ENCODE measurements around the gene ARAP3. TPM values are rescaled to one million over a fixed set of nuclear protein-coding genes. Genes with fewer than 3 reads are reported as not detected.

ARAP3 gene
- total and polyA plus RNA-seq, 2 donors (not counting 1 experiment from before 2014, with no cell fraction given): 0.34 to 3.7 TPM

DNA sequence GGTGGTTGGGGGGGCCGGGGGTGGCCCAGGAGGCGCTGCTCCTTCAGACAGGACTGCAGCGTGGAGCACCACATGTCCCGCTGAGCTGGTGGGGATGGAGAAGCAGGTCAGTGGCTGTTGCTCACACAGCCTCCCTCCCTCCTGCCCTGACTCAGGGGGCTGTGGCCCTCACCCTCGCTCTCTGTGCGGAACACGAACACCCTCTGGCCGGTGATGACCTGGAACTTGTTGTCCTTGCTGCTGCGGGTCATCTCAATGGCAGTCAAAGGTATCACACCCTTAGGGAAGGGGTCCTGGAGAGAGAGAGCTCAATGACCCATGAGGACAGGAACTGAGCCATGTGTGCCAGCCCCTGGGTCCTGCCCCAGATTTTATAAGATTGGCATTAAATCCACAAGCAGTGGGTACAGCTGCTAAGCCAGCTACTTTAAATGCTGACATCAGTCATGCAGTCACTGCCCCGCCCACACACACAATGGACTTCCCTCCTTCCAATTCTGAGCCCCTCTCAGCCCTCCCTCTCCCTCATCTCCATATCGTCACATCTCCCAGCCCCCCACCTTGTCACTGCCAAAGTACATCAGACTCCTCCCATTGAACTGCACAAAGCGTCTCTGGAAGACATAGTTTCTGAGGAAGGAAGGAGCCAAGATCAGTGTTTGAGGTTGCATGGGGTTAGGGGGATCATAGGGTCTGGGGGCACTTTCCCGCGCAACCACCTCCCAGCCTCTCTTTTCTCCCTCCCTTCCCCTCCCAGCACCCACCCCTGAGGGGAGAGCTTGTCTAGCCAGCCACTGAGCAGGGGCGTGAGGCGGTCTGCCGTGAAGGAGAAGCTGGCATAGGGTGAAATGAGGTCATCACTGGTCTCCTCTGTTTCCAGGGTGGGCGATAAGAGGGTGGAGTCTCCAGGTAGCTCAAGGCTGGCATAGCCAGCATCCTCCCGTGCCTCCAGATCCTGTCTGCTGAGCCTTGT is 8.9 kb downstream of the ARAP3 start:
- H3K9me3 Mint-ChIP-seq (ENCODE audit: insufficient read depth): no peaks in the 10 kb centered on the region
- H3K4me1 ChIP-seq (ENCODE audit: control insufficient read depth in 2 of 2, insufficient read depth in 2 of 2, low read length in 2 of 2): no peaks in the 10 kb centered on the region
- no peak overlapping the region for H2AFZ ChIP-seq (ENCODE audit: insufficient read depth, low read depth, low read length, poor library complexity, severe bottlenecking)
- intact Hi-C loops (cut with micrococcal nuclease): no loop called here
- H4K20me1 ChIP-seq (ENCODE audit: control insufficient read depth, insufficient read depth, low read length, poor library complexity, severe bottlenecking): no peaks in the 10 kb centered on the region
- H3K4me3 ChIP-seq (ENCODE audit: control extremely low read depth in 1 of 5, extremely low read depth in 1 of 5, insufficient read depth in 1 of 5, low read depth in 2 of 5, low read length in 4 of 5): no peak overlapping the region
- no peak overlapping the region for H3K4me3 Mint-ChIP-seq
- POLR2A ChIA-PET: no interaction called here
- 92% methylated on average over 13 of the region's 19 CpGs for WGBS (ENCODE audit: insufficient coverage)
- no peak overlapping the region for H3K9ac ChIP-seq (ENCODE audit: low read length)
- H3K36me3 ChIP-seq (replicated peaks in 1 of 2; ENCODE audit: control extremely low read depth in 1 of 2, control insufficient read depth in 1 of 2, extremely low read depth in 1 of 2, insufficient read depth in 2 of 2, low read length in 1 of 2): no peaks in the 10 kb centered on the region
- H3K4me2 ChIP-seq (replicated peaks; ENCODE audit: low read depth, low read length, poor library complexity, severe bottlenecking): no peak overlapping the region
- no peaks in the 10 kb centered on the region for H3K27me3 ChIP-seq (replicated peaks in 1 of 4; ENCODE audit: control extremely low read depth in 1 of 4, control insufficient read depth in 3 of 4, insufficient read depth in 4 of 4, low read length in 3 of 4)
- CTCF ChIA-PET: interaction anchor here (1.3 to 6.4 kb wide), 2 partner anchors 9 to 20 kb away, joined by 3 to 28 read pairs; no protein-coding TSS in a partner anchor
- H3K27me3 Mint-ChIP-seq: peaks cover 5% of the 10 kb centered on the region
- H3K79me2 ChIP-seq (ENCODE audit: control insufficient read depth, insufficient read depth, low read length): no peaks in the 10 kb centered on the region
- TF ChIP-seq EZH2 (IDR thresholded peaks at IDR 0.05; ENCODE audit: borderline replicate concordance, insufficient read depth, low read depth, low read length, poor library complexity, severe bottlenecking): no peak
- TF ChIP-seq, protein P1, sequence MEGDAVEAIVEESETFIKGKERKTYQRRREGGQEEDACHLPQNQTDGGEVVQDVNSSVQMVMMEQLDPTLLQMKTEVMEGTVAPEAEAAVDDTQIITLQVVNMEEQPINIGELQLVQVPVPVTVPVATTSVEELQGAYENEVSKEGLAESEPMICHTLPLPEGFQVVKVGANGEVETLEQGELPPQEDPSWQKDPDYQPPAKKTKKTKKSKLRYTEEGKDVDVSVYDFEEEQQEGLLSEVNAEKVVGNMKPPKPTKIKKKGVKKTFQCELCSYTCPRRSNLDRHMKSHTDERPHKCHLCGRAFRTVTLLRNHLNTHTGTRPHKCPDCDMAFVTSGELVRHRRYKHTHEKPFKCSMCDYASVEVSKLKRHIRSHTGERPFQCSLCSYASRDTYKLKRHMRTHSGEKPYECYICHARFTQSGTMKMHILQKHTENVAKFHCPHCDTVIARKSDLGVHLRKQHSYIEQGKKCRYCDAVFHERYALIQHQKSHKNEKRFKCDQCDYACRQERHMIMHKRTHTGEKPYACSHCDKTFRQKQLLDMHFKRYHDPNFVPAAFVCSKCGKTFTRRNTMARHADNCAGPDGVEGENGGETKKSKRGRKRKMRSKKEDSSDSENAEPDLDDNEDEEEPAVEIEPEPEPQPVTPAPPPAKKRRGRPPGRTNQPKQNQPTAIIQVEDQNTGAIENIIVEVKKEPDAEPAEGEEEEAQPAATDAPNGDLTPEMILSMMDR (IDR thresholded peaks at IDR 0.05): no peak
- H3K27ac ChIP-seq (ENCODE audit: low read length in 2 of 2): no peak overlapping the region
- ATAC-seq (ENCODE audit: low read depth) (no peak), DNase-seq (no peak)
- no peak overlapping the region for H3K27ac Mint-ChIP-seq
- H3K9me3 ChIP-seq (ENCODE audit: control extremely low read depth in 1 of 3, control insufficient read depth in 2 of 3, insufficient read depth in 1 of 3, low read length in 2 of 3): no peaks in the 10 kb centered on the region
- H3K4me1 Mint-ChIP-seq: no peaks in the 10 kb centered on the region

Data from B cell (primary cell).